ENCODE results near the gene SCN1B.

The SCN1B gene

DNA sequence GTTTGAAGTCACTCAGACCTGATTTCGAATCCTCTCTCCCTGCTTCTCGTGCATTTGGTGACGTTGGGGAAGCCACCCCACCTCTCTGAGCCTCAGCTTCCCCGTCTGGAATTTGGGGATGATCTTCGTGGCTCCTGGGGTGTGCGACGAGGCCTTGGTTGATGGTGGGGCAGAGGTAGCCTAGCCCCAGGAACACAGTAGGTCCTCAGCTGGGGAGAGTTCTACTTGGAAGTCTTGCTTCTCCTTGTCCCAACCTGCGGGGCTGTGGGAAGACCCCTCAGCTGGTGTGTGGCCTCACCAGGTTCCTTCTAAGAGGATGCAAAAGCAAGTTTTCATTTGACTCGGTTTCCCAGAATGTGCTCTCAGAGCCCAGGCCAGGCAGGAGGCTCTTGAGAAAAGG is 24.4 kb downstream of the SCN1B start:
- Histone ChIP-seq H2BK5ac (ENCODE audit: low read depth, low read length, poor library complexity, severe bottlenecking) (no peak overlapping the region), H2AFZ (ENCODE audit: low read depth, low read length) (no peak overlapping the region), H3K4ac (ENCODE audit: low read depth in 1 of 2, low read length in 2 of 2) (no peak overlapping the region), H3K79me1 (replicated peaks; ENCODE audit: low read length, poor library complexity, severe bottlenecking) (no peaks in the 10 kb centered on the region), H3K27ac (ENCODE audit: low read length, poor library complexity, severe bottlenecking) (no peak overlapping the region), H3K9ac (ENCODE audit: low read length) (no peak overlapping the region), H4K8ac (ENCODE audit: low read length) (no peak overlapping the region), H3K18ac (ENCODE audit: low read depth in 1 of 2, low read length in 2 of 2) (no peak overlapping the region), H2BK120ac (ENCODE audit: low read depth, low read length) (no peak overlapping the region), H3K9me3 (ENCODE audit: control insufficient read depth, low read length) (no peaks in the 10 kb centered on the region), H2AK5ac (ENCODE audit: low read length, severe bottlenecking) (no peak overlapping the region), H4K91ac (ENCODE audit: low read length) (no peak overlapping the region), H3K36me3 (ENCODE audit: control insufficient read depth in 1 of 2, insufficient read depth in 2 of 2, low read depth in 1 of 2, low read length in 2 of 2) (no peaks in the 10 kb centered on the region), H2BK15ac (ENCODE audit: low read depth, poor library complexity, severe bottlenecking) (no peak overlapping the region), H3K4me1 (ENCODE audit: control insufficient read depth, insufficient read depth, low read depth, low read length) (no peaks in the 10 kb centered on the region), H3K4me3 (ENCODE audit: insufficient read depth in 1 of 2, low read depth in 1 of 2, low read length in 2 of 2) (no peak overlapping the region), H3K4me2 (ENCODE audit: low read length, poor library complexity, severe bottlenecking) (no peak overlapping the region), H3K23ac (ENCODE audit: low read length in 2 of 2) (no peak overlapping the region), H2BK12ac (ENCODE audit: low read length in 2 of 2) (no peak overlapping the region), H3K14ac (ENCODE audit: low read length in 2 of 2) (no peak overlapping the region), H3K27me3 (ENCODE audit: control insufficient read depth in 1 of 2, insufficient read depth in 1 of 2, low read length in 2 of 2) (peaks cover 25 to 27% of the 10 kb centered on the region in 2 experiments)
- WGBS: 87% methylated on average over 9 of the region's 9 CpGs
- no peak for DNase-seq

DNA sequence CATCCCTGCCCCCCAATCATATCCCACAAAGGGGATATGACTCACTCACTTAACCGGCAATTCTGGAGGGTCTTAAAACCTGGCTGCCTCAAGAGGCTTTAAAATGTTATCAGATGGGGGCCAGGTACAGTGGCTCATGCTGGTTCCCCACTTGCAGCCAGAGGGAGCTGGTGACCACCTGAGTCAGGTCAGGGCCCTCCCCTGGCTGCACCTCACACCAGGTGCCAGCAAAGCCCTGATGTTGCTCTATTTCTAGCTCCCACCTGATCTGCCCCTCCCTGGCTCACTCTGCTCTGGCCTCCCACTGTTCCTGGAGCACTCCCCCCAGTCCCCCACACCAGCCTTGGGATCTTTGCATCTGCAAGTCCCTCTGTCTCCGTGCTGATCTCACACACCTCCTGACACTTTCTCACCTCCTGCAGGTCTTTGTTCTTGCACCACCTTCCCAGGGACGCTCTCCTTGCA is 25.5 kb downstream of the SCN1B start:
- no peak overlapping the region for H4K8ac ChIP-seq (ENCODE audit: low read length)
- H3K27me3 ChIP-seq (ENCODE audit: control insufficient read depth in 1 of 2, insufficient read depth in 1 of 2, low read length in 2 of 2): peaks cover 25 to 34% of the 10 kb centered on the region in 2 experiments
- no peaks in the 10 kb centered on the region for H3K79me1 ChIP-seq (replicated peaks; ENCODE audit: low read length, poor library complexity, severe bottlenecking)
- H3K9ac ChIP-seq (ENCODE audit: low read length): no peak overlapping the region
- H3K23ac ChIP-seq (ENCODE audit: low read length in 2 of 2): no peak overlapping the region
- H3K9me3 ChIP-seq (ENCODE audit: control insufficient read depth, low read length): no peaks in the 10 kb centered on the region
- no peak overlapping the region for H3K18ac ChIP-seq (ENCODE audit: low read depth in 1 of 2, low read length in 2 of 2)
- H3K4ac ChIP-seq (ENCODE audit: low read depth in 1 of 2, low read length in 2 of 2): no peak overlapping the region
- peak overlapping the region in 1 of 2 experiments; percentile 2 for H3K14ac ChIP-seq (ENCODE audit: low read length in 2 of 2)
- H2BK120ac ChIP-seq (ENCODE audit: low read depth, low read length): no peak overlapping the region
- no peak overlapping the region for H3K27ac ChIP-seq (ENCODE audit: low read length, poor library complexity, severe bottlenecking)
- H2AFZ ChIP-seq (ENCODE audit: low read depth, low read length): no peak overlapping the region
- DNase-seq: no peak
- no peaks in the 10 kb centered on the region for H3K4me1 ChIP-seq (ENCODE audit: control insufficient read depth, insufficient read depth, low read depth, low read length)
- H2BK5ac ChIP-seq (ENCODE audit: low read depth, low read length, poor library complexity, severe bottlenecking): no peak overlapping the region
- WGBS: 2% methylated on average over 3 of the region's 3 CpGs
- H3K36me3 ChIP-seq (ENCODE audit: control insufficient read depth in 1 of 2, insufficient read depth in 2 of 2, low read depth in 1 of 2, low read length in 2 of 2): no peaks in the 10 kb centered on the region
- no peak overlapping the region for H2BK12ac ChIP-seq (ENCODE audit: low read length in 2 of 2)
- no peak overlapping the region for H2AK5ac ChIP-seq (ENCODE audit: low read length, severe bottlenecking)
- H3K4me3 ChIP-seq (ENCODE audit: insufficient read depth in 1 of 2, low read depth in 1 of 2, low read length in 2 of 2): no peak overlapping the region
- no peak overlapping the region for H3K4me2 ChIP-seq (ENCODE audit: low read length, poor library complexity, severe bottlenecking)
- H4K91ac ChIP-seq (ENCODE audit: low read length): no peak overlapping the region
- H2BK15ac ChIP-seq (ENCODE audit: low read depth, poor library complexity, severe bottlenecking): no peak overlapping the region

DNA sequence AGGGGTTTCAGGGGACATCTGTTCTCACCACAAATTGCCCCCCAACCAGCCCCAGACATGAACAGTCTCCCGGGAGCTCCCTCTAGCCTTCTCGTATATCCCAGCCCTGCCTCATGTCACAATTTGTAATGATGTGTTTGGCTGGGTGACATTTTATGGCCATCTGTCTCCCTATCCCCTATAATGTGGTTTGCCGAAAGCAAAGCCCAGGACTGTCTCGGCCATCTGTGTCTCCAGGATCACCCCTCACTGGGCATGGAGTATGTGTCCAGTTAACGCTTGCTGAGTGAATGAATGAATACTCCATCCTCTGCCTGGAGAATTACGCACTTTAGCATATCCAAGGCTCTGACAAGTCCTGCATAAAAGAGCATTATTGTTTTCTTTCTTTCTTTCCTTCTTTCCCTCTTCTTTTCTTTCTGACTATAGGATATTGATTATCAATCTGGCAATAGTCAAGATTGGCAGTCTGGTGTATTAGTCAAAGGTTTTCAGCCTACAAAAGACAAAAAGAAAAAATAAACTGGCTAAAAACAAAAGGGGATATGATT is 26.3 kb downstream of the SCN1B start:
- peak overlapping the region in 1 of 2 experiments; percentile 34 for H3K23ac ChIP-seq (ENCODE audit: low read length in 2 of 2)
- H2BK120ac ChIP-seq (ENCODE audit: low read depth, low read length): no peak overlapping the region
- no peak overlapping the region for H3K4ac ChIP-seq (ENCODE audit: low read depth in 1 of 2, low read length in 2 of 2)
- no peak overlapping the region for H2BK12ac ChIP-seq (ENCODE audit: low read length in 2 of 2)
- no peak overlapping the region for H4K91ac ChIP-seq (ENCODE audit: low read length)
- H3K18ac ChIP-seq (ENCODE audit: low read depth in 1 of 2, low read length in 2 of 2): no peak overlapping the region
- no peaks in the 10 kb centered on the region for H3K9me3 ChIP-seq (ENCODE audit: control insufficient read depth, low read length)
- no peak for DNase-seq
- H3K4me3 ChIP-seq (ENCODE audit: insufficient read depth in 1 of 2, low read depth in 1 of 2, low read length in 2 of 2): no peak overlapping the region
- H2AK5ac ChIP-seq (ENCODE audit: low read length, severe bottlenecking): no peak overlapping the region
- H3K36me3 ChIP-seq (ENCODE audit: control insufficient read depth in 1 of 2, insufficient read depth in 2 of 2, low read depth in 1 of 2, low read length in 2 of 2): no peaks in the 10 kb centered on the region
- H3K14ac ChIP-seq (ENCODE audit: low read length in 2 of 2): no peak overlapping the region
- 87% methylated on average over 4 of the region's 6 CpGs for WGBS
- no peak overlapping the region for H4K8ac ChIP-seq (ENCODE audit: low read length)
- H2AFZ ChIP-seq (ENCODE audit: low read depth, low read length): no peak overlapping the region
- no peak overlapping the region for H3K4me2 ChIP-seq (ENCODE audit: low read length, poor library complexity, severe bottlenecking)
- no peak overlapping the region for H2BK5ac ChIP-seq (ENCODE audit: low read depth, low read length, poor library complexity, severe bottlenecking)
- H2BK15ac ChIP-seq (ENCODE audit: low read depth, poor library complexity, severe bottlenecking): no peak overlapping the region
- no peak overlapping the region for H3K9ac ChIP-seq (ENCODE audit: low read length)
- no peaks in the 10 kb centered on the region for H3K4me1 ChIP-seq (ENCODE audit: control insufficient read depth, insufficient read depth, low read depth, low read length)
- peaks cover 25 to 34% of the 10 kb centered on the region in 2 experiments for H3K27me3 ChIP-seq (ENCODE audit: control insufficient read depth in 1 of 2, insufficient read depth in 1 of 2, low read length in 2 of 2)
- no peak overlapping the region for H3K27ac ChIP-seq (ENCODE audit: low read length, poor library complexity, severe bottlenecking)
- H3K79me1 ChIP-seq (replicated peaks; ENCODE audit: low read length, poor library complexity, severe bottlenecking): no peaks in the 10 kb centered on the region

DNA sequence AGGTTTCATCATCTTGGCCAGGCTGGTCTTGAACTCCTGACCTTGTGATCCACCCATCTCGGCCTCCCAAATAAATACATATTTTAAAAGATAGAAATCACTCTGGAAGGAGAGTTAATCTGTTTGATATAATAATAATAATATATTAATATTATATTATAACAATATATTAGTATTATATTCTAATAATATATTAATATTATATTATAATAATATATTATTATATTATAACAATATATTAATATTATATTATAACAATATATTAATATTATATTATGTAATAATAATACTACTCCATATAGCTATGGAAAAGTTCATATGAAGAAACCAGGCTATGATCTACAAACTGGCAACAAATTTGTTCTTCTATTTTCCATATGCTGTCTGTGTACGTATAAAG is 28.1 kb downstream of the SCN1B start:
- Histone ChIP-seq H3K23ac (ENCODE audit: low read length in 2 of 2) (no peak overlapping the region), H2BK5ac (ENCODE audit: low read depth, low read length, poor library complexity, severe bottlenecking) (no peak overlapping the region), H3K36me3 (ENCODE audit: control insufficient read depth in 1 of 2, insufficient read depth in 2 of 2, low read depth in 1 of 2, low read length in 2 of 2) (no peaks in the 10 kb centered on the region), H3K4me3 (ENCODE audit: insufficient read depth in 1 of 2, low read depth in 1 of 2, low read length in 2 of 2) (no peak overlapping the region), H3K4me1 (ENCODE audit: control insufficient read depth, insufficient read depth, low read depth, low read length) (no peaks in the 10 kb centered on the region), H3K9me3 (ENCODE audit: control insufficient read depth, low read length) (no peaks in the 10 kb centered on the region), H3K18ac (ENCODE audit: low read depth in 1 of 2, low read length in 2 of 2) (no peak overlapping the region), H3K4ac (ENCODE audit: low read depth in 1 of 2, low read length in 2 of 2) (no peak overlapping the region), H2AFZ (ENCODE audit: low read depth, low read length) (no peak overlapping the region), H2BK120ac (ENCODE audit: low read depth, low read length) (no peak overlapping the region), H3K4me2 (ENCODE audit: low read length, poor library complexity, severe bottlenecking) (no peak overlapping the region), H3K14ac (ENCODE audit: low read length in 2 of 2) (no peak overlapping the region), H3K79me1 (replicated peaks; ENCODE audit: low read length, poor library complexity, severe bottlenecking) (no peaks in the 10 kb centered on the region), H2BK12ac (ENCODE audit: low read length in 2 of 2) (no peak overlapping the region), H2AK5ac (ENCODE audit: low read length, severe bottlenecking) (no peak overlapping the region), H4K91ac (ENCODE audit: low read length) (no peak overlapping the region), H2BK15ac (ENCODE audit: low read depth, poor library complexity, severe bottlenecking) (no peak overlapping the region), H3K27me3 (ENCODE audit: control insufficient read depth in 1 of 2, insufficient read depth in 1 of 2, low read length in 2 of 2) (peaks cover 25 to 34% of the 10 kb centered on the region in 2 experiments), H3K9ac (ENCODE audit: low read length) (no peak overlapping the region), H4K8ac (ENCODE audit: low read length) (no peak overlapping the region), H3K27ac (ENCODE audit: low read length, poor library complexity, severe bottlenecking) (no peak overlapping the region)
- no CpG with 5 or more reads among the region's 2 CpGs for WGBS
- no peak for DNase-seq

Measured in mesenchymal stem cell (in vitro differentiated cells and primary cell).